HG02884 (cell line): ENCODE results near the gene TRAPPC8.
"Not testable (repeated sequence)": the region's sequence is repeated elsewhere in the genome, so short reads cannot be mapped to it uniquely, and the experiment has no call there.

Source experiments
- ATAC-seq: cut with Tn5 transposase; IDR thresholded peaks from one replicate; pipeline ENCODE4 v1.9.1; 2021; ENCODE audit warnings: mild to moderate bottlenecking, moderate library complexity; ENCODE audit not compliant: unreplicated experiment

The TRAPPC8 gene, protein sequence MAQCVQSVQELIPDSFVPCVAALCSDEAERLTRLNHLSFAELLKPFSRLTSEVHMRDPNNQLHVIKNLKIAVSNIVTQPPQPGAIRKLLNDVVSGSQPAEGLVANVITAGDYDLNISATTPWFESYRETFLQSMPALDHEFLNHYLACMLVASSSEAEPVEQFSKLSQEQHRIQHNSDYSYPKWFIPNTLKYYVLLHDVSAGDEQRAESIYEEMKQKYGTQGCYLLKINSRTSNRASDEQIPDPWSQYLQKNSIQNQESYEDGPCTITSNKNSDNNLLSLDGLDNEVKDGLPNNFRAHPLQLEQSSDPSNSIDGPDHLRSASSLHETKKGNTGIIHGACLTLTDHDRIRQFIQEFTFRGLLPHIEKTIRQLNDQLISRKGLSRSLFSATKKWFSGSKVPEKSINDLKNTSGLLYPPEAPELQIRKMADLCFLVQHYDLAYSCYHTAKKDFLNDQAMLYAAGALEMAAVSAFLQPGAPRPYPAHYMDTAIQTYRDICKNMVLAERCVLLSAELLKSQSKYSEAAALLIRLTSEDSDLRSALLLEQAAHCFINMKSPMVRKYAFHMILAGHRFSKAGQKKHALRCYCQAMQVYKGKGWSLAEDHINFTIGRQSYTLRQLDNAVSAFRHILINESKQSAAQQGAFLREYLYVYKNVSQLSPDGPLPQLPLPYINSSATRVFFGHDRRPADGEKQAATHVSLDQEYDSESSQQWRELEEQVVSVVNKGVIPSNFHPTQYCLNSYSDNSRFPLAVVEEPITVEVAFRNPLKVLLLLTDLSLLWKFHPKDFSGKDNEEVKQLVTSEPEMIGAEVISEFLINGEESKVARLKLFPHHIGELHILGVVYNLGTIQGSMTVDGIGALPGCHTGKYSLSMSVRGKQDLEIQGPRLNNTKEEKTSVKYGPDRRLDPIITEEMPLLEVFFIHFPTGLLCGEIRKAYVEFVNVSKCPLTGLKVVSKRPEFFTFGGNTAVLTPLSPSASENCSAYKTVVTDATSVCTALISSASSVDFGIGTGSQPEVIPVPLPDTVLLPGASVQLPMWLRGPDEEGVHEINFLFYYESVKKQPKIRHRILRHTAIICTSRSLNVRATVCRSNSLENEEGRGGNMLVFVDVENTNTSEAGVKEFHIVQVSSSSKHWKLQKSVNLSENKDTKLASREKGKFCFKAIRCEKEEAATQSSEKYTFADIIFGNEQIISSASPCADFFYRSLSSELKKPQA (N-terminal part only)

DNA sequence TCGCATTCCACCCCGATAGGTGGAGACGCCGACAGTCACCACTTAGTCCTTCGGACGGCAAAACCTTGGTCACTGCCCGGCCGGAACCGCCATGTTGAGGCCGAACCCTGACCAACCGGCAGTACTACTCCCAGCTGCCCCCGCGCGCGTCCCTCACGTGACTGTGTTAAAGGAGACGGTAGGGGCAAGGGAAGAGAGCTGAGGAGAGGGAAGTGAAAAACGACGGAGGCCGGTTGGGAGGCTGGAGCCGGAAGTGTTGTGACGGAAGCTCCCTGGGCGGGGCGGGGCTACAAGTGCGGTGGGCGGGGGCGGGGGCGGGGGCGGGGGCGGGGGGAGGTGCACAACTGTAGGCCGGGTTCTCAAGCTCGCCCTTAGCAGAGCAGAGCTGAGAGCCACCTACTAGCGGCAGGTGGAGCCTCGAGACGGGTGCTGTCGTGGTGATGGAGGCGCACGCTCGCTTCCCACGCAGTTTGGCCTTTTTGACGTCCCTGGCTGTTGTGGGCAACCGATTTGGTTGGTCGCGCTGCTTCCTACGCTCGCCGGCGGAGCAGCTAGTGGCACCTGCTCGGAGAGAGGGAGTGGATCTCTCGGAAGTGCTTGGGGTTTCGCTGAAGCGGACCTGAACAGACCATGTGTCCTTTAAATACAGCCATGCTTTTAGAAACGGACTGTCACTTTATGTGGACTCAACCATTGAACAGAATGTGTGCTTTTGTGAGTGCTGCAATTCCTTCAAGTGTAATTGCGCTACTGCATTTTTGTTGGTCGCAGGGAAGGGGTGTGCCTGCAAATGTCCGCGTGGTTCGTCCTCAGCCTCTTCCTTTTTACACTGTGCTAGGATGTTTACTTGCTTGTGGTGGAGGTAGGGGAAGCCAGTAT lies at the start of gene TRAPPC8:
Gene TRAPPC8 (minus strand): TSS at position 130 of the 879 bp plus-strand sequence. CDS start 364 bp downstream, outside the sequence.
- peak; percentile 78 for ATAC-seq

DNA sequence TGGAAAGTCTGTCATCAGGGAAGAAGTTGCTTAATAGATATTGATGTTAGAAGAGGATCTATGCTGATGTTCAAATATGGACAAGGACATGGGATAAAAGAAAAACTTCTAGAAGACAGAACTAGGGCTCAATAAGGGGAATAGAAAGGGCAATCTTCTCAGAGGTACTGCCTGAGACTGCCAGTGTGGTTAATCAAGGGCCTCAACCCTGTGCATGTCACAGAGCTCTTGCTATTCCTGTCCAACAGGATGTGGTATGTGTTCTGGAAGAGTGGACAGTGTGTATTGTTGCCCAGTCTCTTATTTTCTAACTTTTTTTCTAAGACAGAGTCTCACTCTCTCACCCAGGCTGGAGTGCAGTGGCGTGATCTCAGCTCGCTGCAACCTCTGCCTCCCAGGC lies 47.9 kb upstream of the TRAPPC8 start:
- peak; percentile 99 for ATAC-seq

DNA sequence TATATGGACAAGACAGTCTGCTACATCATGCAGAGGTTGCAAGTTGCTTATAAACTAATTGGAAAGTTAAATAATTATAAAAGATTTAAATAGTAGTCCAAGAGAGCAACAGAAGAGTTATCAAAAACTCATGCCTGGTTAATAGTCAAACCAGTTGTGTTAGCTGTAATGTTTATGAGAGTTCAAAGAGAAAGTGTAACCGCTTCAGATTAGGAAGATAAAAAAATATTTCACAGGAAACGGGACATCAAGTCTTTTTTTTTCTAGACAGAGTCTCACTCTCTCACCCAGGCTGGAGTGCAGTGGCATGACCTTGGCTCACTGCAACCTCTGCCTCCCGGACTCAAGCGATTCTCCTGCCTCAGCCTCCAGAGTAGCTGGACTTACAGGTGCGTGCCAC lies 41.0 kb upstream of the TRAPPC8 start:
- ATAC-seq, result no peak

DNA sequence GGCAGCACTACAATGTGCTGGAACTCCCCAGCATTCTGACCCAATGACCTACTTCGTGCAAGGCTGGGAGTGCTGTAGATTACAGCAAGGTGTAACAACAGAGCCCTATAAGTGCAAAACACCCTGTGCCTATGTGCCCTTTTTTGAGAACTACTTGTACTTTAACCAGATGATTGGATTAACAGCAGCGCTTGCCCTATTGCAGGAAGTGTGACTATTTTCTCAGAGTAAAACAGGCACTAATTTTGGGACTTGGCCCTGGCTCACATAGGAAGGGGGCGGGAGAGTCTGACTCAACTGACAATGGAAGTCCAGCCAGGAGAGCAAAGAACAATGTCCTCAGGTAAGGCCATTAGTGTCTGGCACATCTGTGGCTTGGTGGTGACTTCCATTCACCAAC lies 40.1 kb upstream of the TRAPPC8 start:
- ATAC-seq, result no peak

DNA sequence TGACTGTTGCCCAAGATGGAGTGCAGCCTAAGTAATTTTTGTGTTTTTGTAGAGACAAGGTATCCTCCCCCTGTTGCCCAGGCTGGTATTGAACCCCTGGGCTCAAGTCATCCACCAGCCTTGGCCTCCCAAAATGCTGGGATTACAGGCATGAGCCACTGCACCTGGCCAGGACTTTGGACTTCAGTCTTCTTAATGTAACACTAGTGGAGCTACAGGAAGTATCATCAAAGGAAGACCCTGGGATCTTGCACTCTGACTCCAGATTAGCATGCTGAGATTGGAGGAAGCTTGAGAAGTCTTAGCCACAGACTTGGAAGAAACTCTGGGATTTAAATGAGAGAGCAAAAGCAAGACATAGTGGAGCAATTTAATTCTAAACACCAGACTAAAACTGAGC lies 37.9 kb upstream of the TRAPPC8 start:
- no peak for ATAC-seq

DNA sequence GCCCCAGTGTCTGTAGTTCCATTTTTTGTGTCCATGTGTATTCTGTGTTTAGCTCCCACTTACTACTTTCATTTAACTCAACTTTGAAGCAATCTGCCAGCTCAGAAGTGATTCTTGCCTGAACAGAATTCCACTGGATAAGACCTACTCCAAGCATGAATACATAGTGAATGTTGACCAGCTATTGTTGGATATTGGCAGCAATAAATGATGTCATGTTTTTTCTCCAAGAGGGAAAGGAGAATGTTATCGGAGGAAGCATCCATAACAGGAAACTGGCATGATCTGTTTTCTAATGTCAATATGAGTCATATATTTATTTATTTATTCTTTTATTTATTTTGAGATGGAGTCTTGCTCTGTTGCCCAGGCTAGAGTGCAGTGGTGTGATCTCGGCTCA lies 36.8 kb upstream of the TRAPPC8 start:
- no peak for ATAC-seq

DNA sequence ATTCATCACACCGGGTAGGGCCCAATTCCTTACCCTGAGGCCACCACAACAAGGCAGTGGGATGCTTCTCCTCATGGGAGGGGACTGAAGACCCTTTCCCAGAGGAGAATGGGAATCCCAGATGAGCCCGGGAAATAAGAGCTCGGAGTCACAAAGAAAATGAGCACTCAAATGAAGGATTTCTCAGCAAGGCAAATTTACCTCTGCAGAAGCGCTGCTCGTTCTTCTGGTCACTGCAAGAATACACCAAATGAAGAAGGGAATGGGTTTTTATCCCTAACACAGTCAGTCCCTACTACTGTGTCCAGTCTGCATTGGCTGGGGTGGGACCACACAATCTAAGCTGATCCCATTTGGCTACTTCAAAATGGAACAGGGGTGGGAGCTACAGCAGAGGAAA lies 35.7 kb upstream of the TRAPPC8 start:
- no peak for ATAC-seq

DNA sequence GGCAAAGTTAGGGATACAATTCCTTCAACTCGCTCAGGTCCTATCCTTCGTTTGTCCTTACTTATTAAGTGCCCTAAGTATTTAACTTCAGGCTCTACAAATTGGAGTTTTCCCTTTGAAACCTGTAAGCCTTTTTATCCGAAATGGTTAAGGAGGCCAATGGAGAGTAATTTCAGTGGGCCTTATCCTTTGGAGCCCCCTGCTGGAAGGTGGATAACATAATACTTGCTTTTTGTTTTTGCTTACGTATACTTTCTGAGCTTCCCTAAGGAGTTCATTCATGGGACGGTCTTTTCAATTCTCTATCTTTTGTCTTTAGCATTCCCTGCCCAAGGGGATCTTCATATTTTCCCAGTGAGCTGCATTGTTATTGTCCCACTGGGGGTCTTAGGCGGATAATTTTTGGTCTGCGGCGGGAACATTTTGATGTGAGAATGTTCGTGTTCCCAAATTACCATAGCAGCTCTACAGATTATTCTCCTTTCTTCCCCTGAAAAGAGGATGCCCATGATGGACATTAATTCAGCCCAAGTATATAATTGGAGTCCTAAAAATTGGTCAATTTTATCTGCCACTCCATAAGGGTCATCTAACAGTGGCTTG lies 34.4 kb upstream of the TRAPPC8 start:
- ATAC-seq, result no peak

DNA sequence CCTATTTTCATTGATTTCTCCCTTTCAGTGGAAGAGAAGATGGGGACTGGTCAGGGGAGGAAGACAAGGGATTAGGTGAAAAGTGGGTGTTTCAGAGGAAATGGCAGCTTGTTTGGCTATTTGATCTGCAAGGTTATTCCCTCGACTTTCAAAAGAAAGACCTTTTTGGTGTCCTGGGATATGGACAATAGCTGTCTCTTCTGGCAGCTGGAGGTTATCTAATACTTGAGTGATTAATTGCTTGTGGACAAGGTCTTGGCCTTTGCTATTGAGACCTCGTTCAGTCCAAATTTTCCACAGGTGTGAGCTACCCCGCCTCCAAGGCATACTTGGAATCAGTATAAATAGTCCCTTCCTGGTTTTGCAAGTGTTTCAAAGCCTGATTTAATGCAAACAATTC lies 33.3 kb upstream of the TRAPPC8 start:
- ATAC-seq, result no peak

DNA sequence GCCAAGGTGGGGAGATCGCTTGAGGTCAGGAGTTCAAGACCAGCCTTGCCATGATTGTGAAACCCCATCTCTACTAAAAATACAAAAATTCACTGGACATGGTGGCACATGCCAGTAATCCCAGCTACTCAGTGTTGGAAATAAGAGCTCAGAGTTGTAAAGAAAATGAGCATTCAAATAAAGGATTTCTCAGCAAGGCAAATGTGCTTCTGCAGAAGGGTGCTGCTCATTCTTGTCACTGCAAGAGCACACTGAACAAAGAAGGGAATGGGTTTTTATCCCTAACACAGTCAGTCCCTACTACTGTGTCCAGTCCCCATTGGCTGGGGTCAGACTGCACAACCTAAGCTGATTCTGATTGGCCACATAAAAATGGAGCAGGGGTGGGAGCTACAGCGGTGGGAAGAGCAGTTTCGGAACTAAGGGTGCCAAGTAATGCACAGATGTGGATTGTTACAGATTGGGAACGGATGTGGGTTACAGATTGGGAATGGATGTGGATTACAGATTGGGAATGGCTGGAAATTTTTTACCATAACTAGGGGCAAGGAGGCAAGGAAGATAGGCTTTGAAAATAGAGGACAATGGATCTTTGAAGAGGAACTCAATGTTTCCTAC lies 31.1 kb upstream of the TRAPPC8 start:
- ATAC-seq, result no peak

DNA sequence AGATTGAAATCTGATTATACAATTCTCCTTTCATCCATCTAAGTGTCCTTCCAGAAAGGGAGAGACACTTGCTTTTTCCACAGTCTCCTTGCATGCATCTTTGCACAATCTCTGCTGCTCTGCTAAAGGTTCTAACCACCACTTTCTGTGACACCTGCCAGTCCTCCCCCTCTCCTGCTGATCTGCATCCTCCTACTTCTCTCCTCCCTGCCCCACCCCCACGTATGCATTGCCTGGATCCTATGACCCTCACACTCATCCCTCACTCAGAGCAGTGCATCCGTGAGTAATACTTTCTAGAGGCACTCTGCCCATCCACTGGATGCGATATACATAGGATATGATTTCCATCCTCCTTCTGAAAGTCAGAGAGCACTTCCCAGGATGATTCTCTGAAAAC lies 27.7 kb upstream of the TRAPPC8 start:
- no peak for ATAC-seq

DNA sequence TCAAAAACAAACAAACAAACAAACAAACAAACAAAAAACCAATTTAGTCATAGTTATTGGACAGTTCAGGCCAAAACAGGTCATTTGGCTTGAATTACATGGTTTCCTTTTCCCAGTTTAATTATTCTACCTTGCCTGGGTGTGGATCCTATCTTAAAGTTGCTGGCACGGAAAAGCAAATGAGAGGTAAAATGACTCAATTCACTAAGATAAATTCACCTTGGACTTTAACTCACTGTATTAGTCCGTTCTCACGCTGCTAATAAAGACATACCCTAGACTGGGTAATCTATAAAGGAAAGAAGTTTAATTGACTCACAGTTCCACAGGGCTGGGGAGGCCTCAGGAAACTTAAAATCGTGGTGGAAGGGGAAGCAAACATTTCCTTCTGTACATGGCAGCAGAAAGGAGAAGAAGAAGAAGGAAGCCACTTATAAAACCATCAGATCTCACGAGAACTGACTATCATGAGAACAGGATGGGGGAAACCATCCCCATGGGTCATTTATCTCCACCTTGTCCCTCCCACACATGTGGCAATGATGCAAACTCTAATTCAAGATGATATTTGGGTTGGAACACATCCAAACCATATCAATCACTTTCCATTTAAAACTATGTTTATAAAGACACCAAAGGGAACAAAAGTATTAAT lies 22.5 kb upstream of the TRAPPC8 start:
- ATAC-seq, result no peak

DNA sequence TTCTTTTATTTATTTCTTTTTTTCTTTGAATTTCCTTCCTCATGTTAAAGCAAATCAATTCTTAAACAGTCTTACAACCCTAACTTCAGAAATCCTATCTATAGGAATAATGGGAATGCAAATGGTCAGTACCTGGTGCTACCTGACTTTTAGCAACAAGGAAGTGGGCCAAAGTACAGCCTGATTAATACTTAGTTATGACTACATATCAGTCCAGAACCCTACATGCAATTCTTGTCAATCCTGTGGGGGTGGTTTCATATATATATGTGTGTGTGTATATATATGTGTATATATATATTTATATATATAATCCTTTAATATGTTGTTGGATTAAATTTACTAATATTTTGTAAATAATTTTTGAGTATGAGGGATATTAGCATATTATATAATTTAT lies 14.8 kb upstream of the TRAPPC8 start:
- no peak for ATAC-seq

DNA sequence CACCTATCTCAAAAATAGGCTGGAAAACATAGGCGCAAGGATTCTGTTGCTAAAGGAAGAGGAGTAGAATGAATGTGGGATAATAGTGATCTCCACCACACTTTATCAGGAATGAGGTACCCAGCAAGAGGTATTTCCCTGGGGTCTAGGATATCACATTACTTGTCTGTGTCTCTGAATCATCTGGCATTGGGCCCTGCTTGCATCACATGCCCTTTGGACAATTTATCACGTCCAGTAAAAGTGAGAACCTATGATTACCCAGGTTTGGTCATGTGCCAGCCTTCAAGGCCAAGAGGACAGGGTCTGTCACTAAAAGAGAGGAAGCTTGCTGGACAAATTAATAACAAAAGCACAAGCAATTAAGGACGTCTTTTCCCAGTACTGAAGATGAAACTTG lies 11.4 kb upstream of the TRAPPC8 start:
- ATAC-seq, result no peak

DNA sequence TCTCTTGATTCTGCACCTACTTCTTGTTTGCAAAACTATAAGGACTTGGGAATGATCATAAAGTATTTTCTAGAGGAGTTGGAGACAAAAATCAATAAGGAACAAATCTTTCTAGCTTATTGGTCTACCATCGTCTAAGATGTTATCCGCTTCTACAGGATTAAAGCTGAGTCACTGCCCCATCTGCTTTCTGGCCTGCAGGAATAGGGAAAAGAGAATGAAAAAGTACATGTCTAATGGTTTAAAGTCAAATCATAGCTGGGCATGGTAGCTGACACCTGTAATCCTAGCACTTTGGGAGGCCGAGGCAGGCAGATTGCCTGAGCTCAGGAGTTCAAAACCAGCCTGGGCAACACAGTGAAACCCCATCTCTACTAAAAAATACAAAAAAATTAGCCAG lies 10.8 kb upstream of the TRAPPC8 start:
- ATAC-seq, result not testable (repeated sequence)

DNA sequence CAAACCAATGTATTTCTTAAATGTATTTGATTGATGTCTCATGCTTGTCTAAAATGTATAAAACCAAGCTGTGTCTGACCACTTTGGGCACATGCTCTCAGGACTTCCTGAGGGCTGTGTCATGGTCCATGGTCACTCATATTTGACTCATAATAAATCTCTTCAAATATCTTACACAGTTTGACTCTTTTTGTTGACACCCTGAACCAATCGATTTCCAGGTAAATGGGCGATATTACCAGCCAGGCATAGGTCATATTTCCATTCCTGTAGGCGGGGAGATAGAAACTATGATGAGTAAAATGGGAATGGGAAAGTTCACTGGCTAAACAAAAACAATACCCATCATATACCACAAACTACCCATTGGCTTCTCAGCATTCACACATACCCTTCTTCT lies 9.3 kb upstream of the TRAPPC8 start:
- ATAC-seq, result no peak

DNA sequence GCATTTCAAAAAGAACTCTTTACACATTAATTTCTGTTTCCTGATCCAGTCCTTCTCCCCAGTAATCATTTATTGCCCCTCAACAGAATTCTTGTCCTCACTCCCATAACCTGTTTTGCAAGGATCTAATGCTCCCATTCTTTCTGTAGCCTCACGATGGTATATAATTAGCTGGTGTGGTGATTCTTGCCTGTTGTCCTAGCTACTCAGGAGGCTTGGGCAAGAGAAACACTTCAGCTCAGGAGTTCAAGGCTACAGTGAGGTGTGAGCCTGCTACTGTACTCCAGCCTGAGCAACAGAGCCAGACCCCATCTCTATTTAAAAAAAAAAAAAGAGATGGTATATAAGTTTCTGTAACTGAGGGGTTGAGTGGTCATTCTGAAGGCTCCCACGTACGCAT lies 7.7 kb upstream of the TRAPPC8 start:
- no peak for ATAC-seq

DNA sequence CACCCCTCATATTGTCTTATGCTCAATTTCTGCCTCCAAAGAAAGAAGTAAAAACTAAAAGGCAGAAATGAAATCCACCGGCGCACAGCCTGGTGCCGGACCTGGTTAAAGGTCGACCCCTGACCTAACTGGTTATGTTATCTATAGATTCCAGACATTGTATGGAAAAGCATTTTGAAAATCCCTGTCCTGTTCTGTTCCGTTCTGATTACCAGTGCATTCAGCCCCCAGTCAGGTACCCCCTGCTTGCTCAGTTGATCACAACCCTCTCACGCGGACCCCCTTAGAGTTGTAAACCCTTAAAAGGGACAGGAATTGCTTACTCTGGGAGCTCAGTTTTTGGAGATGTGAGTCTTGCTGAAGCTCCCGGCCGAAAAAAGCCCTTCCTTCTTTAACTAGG lies 5.4 kb upstream of the TRAPPC8 start:
- ATAC-seq, result not testable (repeated sequence)
